GM10248 (cell line): ENCODE results near the gene NAA80.
"Not testable (repeated sequence)": the region's sequence is repeated elsewhere in the genome, so short reads cannot be mapped to it uniquely, and the experiment has no call there.

Experiments used
- CTCF ChIA-PET: fragments of 300-600 bp; sonication (Branson Sonifier 250); formaldehyde crosslinking; extraction: SDS; loops from one replicate; lab custom pipeline; 2021; ENCODE audit warnings: antibody characterized with exemption; lab: Yijun Ruan, JAX
- POLR2A ChIA-PET: fragments of 350-650 bp; sonication (Branson Sonifier 250); formaldehyde crosslinking; extraction: SDS; loops from one replicate; lab custom pipeline; 2020; ENCODE audit warnings: antibody characterized with exemption; lab: Yijun Ruan, JAX
- DNase-seq: peaks from one replicate; pipeline ENCODE4 v3.0.0; 2012; ENCODE audit errors: extremely low spot score
- CTCF ChIP-seq: IDR thresholded peaks from 2 replicates; pipeline ENCODE4 v1.5.1; 2012; ENCODE audit warnings: mild to moderate bottlenecking, low read depth; ENCODE audit errors: extremely low read depth, missing control alignments, control extremely low read depth

The NAA80 gene

GRCh38 chr3:50318163-50318562 lies 19.0 kb upstream of the NAA80 start:
- POLR2A ChIA-PET = interaction anchor here (0.6 kb wide), 1 partner anchor 19 kb away, joined by 3 read pairs; the partner anchor contains the start of genes HYAL3 and NAA80
- CTCF ChIA-PET = interaction anchor here (1.1 to 1.8 kb wide), 5 partner anchors 10 to 71 kb away, joined by 3 to 7 read pairs (median 4); partner anchors contain the start of gene TUSC2

GRCh38 chr3:50317300-50317699 lies 18.1 kb upstream of the NAA80 start:
- DNase-seq = no peak
- POLR2A ChIA-PET = interaction anchor here (0.6 kb wide), 1 partner anchor 18 kb away, joined by 3 read pairs; the partner anchor contains the start of genes HYAL3 and NAA80
- CTCF ChIA-PET = interaction anchor here (0.9 to 1.8 kb wide), 4 partner anchors 10 to 70 kb away, joined by 3 to 4 read pairs (median 4); partner anchors contain the start of gene TUSC2
- TF ChIP-seq CTCF = no peak

More at GRCh38 chr3:50318163-50318562, 19.0 kb upstream of the NAA80 start:
- DNase-seq = no peak
- no peak for TF ChIP-seq CTCF

GRCh38 chr3:50316657-50317242 lies 17.5 kb upstream of the NAA80 start:
- CTCF ChIA-PET = interaction anchor here (0.9 to 1.8 kb wide), 2 partner anchors 9 to 11 kb away, joined by 3 to 4 read pairs; partner anchors contain the start of gene TUSC2

GRCh38 chr3:50314816-50315215 lies 15.6 kb upstream of the NAA80 start:
- ChIA-PET POLR2A (interaction anchor here (1.1 kb wide), 1 partner anchor 9 kb away, joined by 3 read pairs; no protein-coding TSS in a partner anchor), CTCF (interaction anchor here (1.1 to 2.5 kb wide), 5 partner anchors 9 to 55 kb away, joined by 3 to 18 read pairs (median 4); partner anchors contain the start of genes HYAL2, HYAL3 and NAA80)
- no peak for DNase-seq
- TF ChIP-seq CTCF = no peak

More at GRCh38 chr3:50316657-50317242, 17.5 kb upstream of the NAA80 start:
- DNase-seq = no peak
- POLR2A ChIA-PET = no interaction called here
- no peak for TF ChIP-seq CTCF

GRCh38 chr3:50314342-50314741 lies 15.1 kb upstream of the NAA80 start:
- TF ChIP-seq CTCF = no peak
- CTCF ChIA-PET = interaction anchor here (1.0 to 2.5 kb wide), 3 partner anchors 9 to 16 kb away, joined by 3 to 18 read pairs (median 5); partner anchors contain the start of gene HYAL2
- DNase-seq = no peak
- POLR2A ChIA-PET = interaction anchor here (1.1 kb wide), 1 partner anchor 10 kb away, joined by 3 read pairs; no protein-coding TSS in a partner anchor

GRCh38 chr3:50312041-50312440 lies 12.8 kb upstream of the NAA80 start:
- CTCF ChIA-PET, POLR2A ChIA-PET, DNase-seq: not testable (repeated sequence)
